ENCODE results near the gene KTN1. TPM values are rescaled to one million over a fixed set of nuclear protein-coding genes. Genes with fewer than 3 reads are reported as not detected.

The KTN1 gene
- polyA plus RNA-seq, 1 donor from 2014 or later: 95.0 TPM

- H3K79me2 ChIP-seq (replicated peaks; ENCODE audit: insufficient read depth, low read length): no peaks in the 10 kb centered on the region
- no peak overlapping the region for H3K4me3 ChIP-seq (ENCODE audit: low read length)
- H3K9me2 ChIP-seq (ENCODE audit: insufficient read depth, low read length): no peaks in the 10 kb centered on the region
- H3K27ac ChIP-seq (ENCODE audit: low read length): no peak overlapping the region
- H3K4me2 ChIP-seq (ENCODE audit: low read length): no peak overlapping the region
- no peak for TF ChIP-seq REST (IDR thresholded peaks at IDR 0.05; ENCODE audit: borderline replicate concordance)
- TF ChIP-seq MXI1 (conservative IDR thresholded peaks at IDR 0.05; ENCODE audit: poor library complexity, severe bottlenecking): no peak
- no peak for TF ChIP-seq CTCF (IDR thresholded peaks at IDR 0.05; ENCODE audit: poor library complexity, severe bottlenecking)
- TF ChIP-seq SMC3 (conservative IDR thresholded peaks at IDR 0.05; ENCODE audit: poor library complexity): no peak
- TF ChIP-seq RAD21 (conservative IDR thresholded peaks at IDR 0.05): no peak
- no peak for TF ChIP-seq EZH2 (IDR thresholded peaks at IDR 0.05; ENCODE audit: borderline replicate concordance, insufficient read depth, low read length, poor library complexity, severe bottlenecking)
- no peak for TF ChIP-seq TAF1 (IDR thresholded peaks at IDR 0.05; ENCODE audit: low read depth)
- no peak for TF ChIP-seq EP300 (conservative IDR thresholded peaks at IDR 0.05; ENCODE audit: poor library complexity, severe bottlenecking)
- TF ChIP-seq POLR2AphosphoS5 (IDR thresholded peaks at IDR 0.05): no peak
- H3K9me3 ChIP-seq (ENCODE audit: low read length): no peaks in the 10 kb centered on the region
- no peaks in the 10 kb centered on the region for H3K36me3 ChIP-seq (ENCODE audit: insufficient read depth, low read length)
- H4K20me1 ChIP-seq (ENCODE audit: insufficient read depth): no peaks in the 10 kb centered on the region
- H3K27me3 ChIP-seq (ENCODE audit: insufficient read depth, low read depth, low read length): no peaks in the 10 kb centered on the region
- H2AFZ ChIP-seq (ENCODE audit: low read depth, low read length): no peak overlapping the region
- H3F3A ChIP-seq (ENCODE audit: insufficient read depth, low read length, poor library complexity, severe bottlenecking): no peaks in the 10 kb centered on the region
- no peak overlapping the region for H3K9ac ChIP-seq (ENCODE audit: low read length)
These were observed 33.7 kb upstream of the KTN1 start for GRCh38 chr14:55546212-55546874.

GRCh38 chr14:55547650-55548315 lies 32.2 kb upstream of the KTN1 start:
- TF ChIP-seq RAD21 (conservative IDR thresholded peaks at IDR 0.05) (no peak), CTCF (IDR thresholded peaks at IDR 0.05; ENCODE audit: poor library complexity, severe bottlenecking) (no peak), SMC3 (conservative IDR thresholded peaks at IDR 0.05; ENCODE audit: poor library complexity) (no peak), EP300 (conservative IDR thresholded peaks at IDR 0.05; ENCODE audit: poor library complexity, severe bottlenecking) (peak; percentile 47), MXI1 (conservative IDR thresholded peaks at IDR 0.05; ENCODE audit: poor library complexity, severe bottlenecking) (no peak), EZH2 (IDR thresholded peaks at IDR 0.05; ENCODE audit: borderline replicate concordance, insufficient read depth, low read length, poor library complexity, severe bottlenecking) (no peak), TAF1 (IDR thresholded peaks at IDR 0.05; ENCODE audit: low read depth) (no peak), POLR2AphosphoS5 (IDR thresholded peaks at IDR 0.05) (peak; percentile 42), REST (IDR thresholded peaks at IDR 0.05; ENCODE audit: borderline replicate concordance) (no peak)
- H3K27me3 ChIP-seq (ENCODE audit: insufficient read depth, low read depth, low read length): no peaks in the 10 kb centered on the region
- H3K36me3 ChIP-seq (ENCODE audit: insufficient read depth, low read length): no peaks in the 10 kb centered on the region
- H3K9me2 ChIP-seq (ENCODE audit: insufficient read depth, low read length): no peaks in the 10 kb centered on the region
- peak overlapping the region; percentile 74 for H3K27ac ChIP-seq (ENCODE audit: low read length)
- H3K4me3 ChIP-seq (ENCODE audit: low read length): peak overlapping the region; percentile 13
- H3K79me2 ChIP-seq (replicated peaks; ENCODE audit: insufficient read depth, low read length): no peaks in the 10 kb centered on the region
- no peak overlapping the region for H2AFZ ChIP-seq (ENCODE audit: low read depth, low read length)
- no peak overlapping the region for H3K4me2 ChIP-seq (ENCODE audit: low read length)
- H3F3A ChIP-seq (ENCODE audit: insufficient read depth, low read length, poor library complexity, severe bottlenecking): no peaks in the 10 kb centered on the region
- H3K9ac ChIP-seq (ENCODE audit: low read length): no peak overlapping the region
- H3K9me3 ChIP-seq (ENCODE audit: low read length): no peaks in the 10 kb centered on the region
- no peaks in the 10 kb centered on the region for H4K20me1 ChIP-seq (ENCODE audit: insufficient read depth)

Data from neural cell (in vitro differentiated cells).